ACC112 (cell line): ENCODE data around the gene AXL.
A peak's percentile ranks its signal among the peaks of the same experiment; 100 is the strongest.
"Not testable (repeated sequence)": the region's sequence is repeated elsewhere in the genome, so short reads cannot be mapped to it uniquely, and the experiment has no call there.

Experiments used
- H2AFZ ChIP-seq: fragments of 200-600 bp; sonication (generic); one replicate; pipeline ENCODE4 v1.6.0; 2017; ENCODE audit warnings: antibody characterized with exemption, low read length; ENCODE audit not compliant: unreplicated experiment
- H3K27ac ChIP-seq: fragments of 200-600 bp; sonication (generic); 2 replicates; pipeline ENCODE4 v1.5.1; 2014; ENCODE audit warnings: low read depth, mild to moderate bottlenecking, antibody characterized with exemption, low read length, moderate library complexity
- H3K27me3 ChIP-seq: fragments of 200-600 bp; sonication (generic); 2 replicates; pipeline ENCODE4 v1.6.1; 2014; ENCODE audit warnings: mild to moderate bottlenecking, antibody characterized with exemption, low read length, moderate library complexity, mixed read lengths; ENCODE audit not compliant: insufficient read depth
- H3K36me3 ChIP-seq: fragments of 200-600 bp; sonication (generic); 2 replicates; pipeline ENCODE4 v1.6.1; 2016; ENCODE audit warnings: mild to moderate bottlenecking, antibody characterized with exemption, low read length, moderate library complexity, mixed read lengths; ENCODE audit not compliant: insufficient read depth
- H3K4me1 ChIP-seq: fragments of 200-600 bp; sonication (generic); one replicate; pipeline ENCODE4 v1.6.1; 2016; ENCODE audit warnings: low read length, mixed read lengths; ENCODE audit not compliant: insufficient read depth, unreplicated experiment, control insufficient read depth
- H3K4me3 ChIP-seq: fragments of 200-600 bp; sonication (generic); 2 replicates; pipeline ENCODE4 v1.5.1; 2014; ENCODE audit warnings: mild to moderate bottlenecking, low read depth, low read length
- H3K79me2 ChIP-seq: fragments of 200-600 bp; sonication (generic); one replicate; pipeline ENCODE4 v1.6.0; 2016; ENCODE audit warnings: low read length; ENCODE audit not compliant: control insufficient read depth, unreplicated experiment, insufficient read depth

The AXL gene

DNA sequence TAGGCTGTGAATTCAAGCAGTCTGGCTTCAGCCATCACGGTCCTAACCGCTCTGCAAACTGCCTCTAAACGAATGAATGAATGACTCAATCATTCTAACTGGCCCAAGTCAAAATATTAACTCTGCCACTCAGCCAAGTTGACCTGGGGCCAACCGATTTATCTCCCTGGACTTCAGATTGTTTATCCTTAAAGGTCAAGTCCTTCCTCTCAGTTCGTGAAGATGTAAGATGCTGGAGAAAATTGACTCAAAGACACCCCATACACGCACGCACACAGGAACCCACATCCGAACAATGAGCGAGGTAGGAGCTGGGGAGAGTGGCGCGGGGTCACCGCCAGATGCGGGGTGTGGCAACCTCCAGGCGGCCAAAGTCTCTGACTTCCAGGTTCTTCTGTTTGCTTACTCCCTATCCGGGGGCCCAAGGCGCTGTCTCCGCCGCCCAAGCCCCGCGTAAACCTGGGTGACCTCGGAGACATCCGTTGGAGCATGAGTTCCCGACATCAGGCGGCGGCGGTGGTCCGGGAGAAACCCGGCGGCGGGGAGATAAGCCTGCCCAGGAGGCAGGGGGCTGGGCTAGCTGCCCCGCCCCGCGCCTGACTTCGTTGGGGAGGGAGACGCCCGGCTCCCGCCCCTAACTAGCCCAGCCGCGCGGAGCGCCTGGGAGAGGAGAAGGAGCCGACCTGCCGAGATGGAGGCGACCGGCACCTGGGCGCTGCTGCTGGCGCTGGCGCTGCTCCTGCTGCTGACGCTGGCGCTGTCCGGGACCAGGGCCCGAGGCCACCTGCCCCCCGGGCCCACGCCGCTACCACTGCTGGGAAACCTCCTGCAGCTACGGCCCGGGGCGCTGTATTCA lies 26.2 kb upstream of the AXL start, which contains the start of gene CYP2S1:
TSS of gene CYP2S1 (plus strand) at position 646 of the 856 bp plus-strand sequence. CDS start at position 692, 46 bp downstream.
- Histone ChIP-seq H3K27ac (no peak within 1 kb of the TSS), H3K4me3 (peak within 1 kb of the TSS; percentile 43), H3K27me3 (peaks cover 15% of the 10 kb centered on the region; the same call in 1 of the 2 replicates), H3K4me1 (no peaks in the 10 kb centered on the region), H2AFZ (peak within 1 kb of the TSS; percentile 21), H3K36me3 (no peaks in the 10 kb centered on the region), H3K79me2 (no peaks in the 10 kb centered on the region)

GRCh38 chr19:41193430-41194156 lies 25.4 kb upstream of the AXL start:
- H3K4me1 ChIP-seq, result no peaks in the 10 kb centered on the region
- H3K27me3 ChIP-seq, result peaks cover 15% of the 10 kb centered on the region; the same call in 1 of the 2 replicates
- H3K36me3 ChIP-seq, result no peaks in the 10 kb centered on the region
- H3K27ac ChIP-seq, result no peak overlapping the region
- H3K4me3 ChIP-seq, result peak overlapping the region; percentile 43; the same call in 1 of the 2 replicates
- H2AFZ ChIP-seq, result no peak overlapping the region
- H3K79me2 ChIP-seq, result no peaks in the 10 kb centered on the region

DNA sequence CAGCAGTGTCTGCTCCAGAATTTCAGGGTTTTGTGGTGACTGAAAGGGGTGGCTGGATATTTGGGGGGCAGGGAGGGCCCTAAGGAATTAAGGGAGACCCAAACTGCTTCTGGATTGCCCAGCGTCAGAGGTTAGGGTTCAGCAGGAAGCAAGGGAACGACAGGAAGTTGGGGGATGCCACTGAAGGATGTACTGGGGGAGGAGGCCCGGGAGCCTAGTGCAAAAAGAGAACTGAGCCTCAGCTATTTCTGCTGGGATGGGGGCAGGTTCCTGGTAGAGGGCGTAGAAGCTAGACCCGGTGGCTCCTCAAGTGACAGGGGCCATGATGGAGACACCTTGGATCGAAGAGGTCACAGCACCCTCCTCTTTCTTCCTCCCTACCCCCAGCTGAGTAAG lies 24.9 kb upstream of the AXL start:
- H3K4me3 ChIP-seq, result no peak overlapping the region
- H3K27me3 ChIP-seq, result peaks cover 15% of the 10 kb centered on the region; the same call in 1 of the 2 replicates
- no peaks in the 10 kb centered on the region for H3K4me1 ChIP-seq
- H3K36me3 ChIP-seq, result no peaks in the 10 kb centered on the region
- H2AFZ ChIP-seq, result no peak overlapping the region
- no peak overlapping the region for H3K27ac ChIP-seq
- no peaks in the 10 kb centered on the region for H3K79me2 ChIP-seq

- Histone ChIP-seq H3K36me3 (no peaks in the 10 kb centered on the region), H3K27me3 (peaks cover 15% of the 10 kb centered on the region; the same call in 1 of the 2 replicates), H3K4me1 (no peaks in the 10 kb centered on the region), H3K79me2 (no peaks in the 10 kb centered on the region), H3K4me3 (no peak overlapping the region), H3K27ac (no peak overlapping the region), H2AFZ (no peak overlapping the region)
Observed at GRCh38 chr19:41195675-41196497, 23.1 kb upstream of the AXL start.

DNA sequence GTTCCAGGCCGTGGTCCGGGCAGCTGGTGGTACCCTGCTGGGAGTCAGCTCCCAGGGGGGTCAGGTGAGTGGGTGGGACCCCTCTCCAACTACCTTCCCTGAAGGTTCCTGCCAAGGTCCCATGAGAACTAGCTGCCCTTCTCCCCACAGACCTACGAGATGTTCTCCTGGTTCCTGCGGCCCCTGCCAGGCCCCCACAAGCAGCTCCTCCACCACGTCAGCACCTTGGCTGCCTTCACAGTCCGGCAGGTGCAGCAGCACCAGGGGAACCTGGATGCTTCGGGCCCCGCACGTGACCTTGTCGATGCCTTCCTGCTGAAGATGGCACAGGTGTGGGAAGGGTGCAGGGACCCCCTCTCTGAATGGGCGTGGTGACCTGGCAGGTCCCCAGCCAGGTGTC lies 20.5 kb upstream of the AXL start:
- Histone ChIP-seq H3K4me3 (no peak overlapping the region), H3K4me1 (no peaks in the 10 kb centered on the region), H3K27me3 (no peaks in the 10 kb centered on the region), H3K79me2 (no peaks in the 10 kb centered on the region), H2AFZ (no peak overlapping the region), H3K36me3 (no peaks in the 10 kb centered on the region), H3K27ac (no peak overlapping the region)

DNA sequence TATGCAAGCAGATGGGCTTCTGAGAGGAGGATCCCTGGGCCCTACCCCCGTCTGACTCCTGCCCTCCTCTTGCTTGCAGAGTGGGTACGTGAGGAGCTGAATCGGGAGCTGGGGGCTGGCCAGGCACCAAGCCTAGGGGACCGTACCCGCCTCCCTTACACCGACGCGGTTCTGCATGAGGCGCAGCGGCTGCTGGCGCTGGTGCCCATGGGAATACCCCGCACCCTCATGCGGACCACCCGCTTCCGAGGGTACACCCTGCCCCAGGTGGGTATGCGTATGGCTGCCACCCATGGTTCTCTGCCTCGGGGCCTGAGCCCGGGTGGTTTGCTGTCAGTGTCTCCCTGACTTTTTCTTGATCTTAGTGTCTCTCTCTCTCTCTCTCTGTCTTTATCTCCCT lies 15.7 kb upstream of the AXL start:
- peaks cover 6% of the 10 kb centered on the region for H3K4me1 ChIP-seq
- H3K27ac ChIP-seq, result no peak overlapping the region
- H3K27me3 ChIP-seq, result no peaks in the 10 kb centered on the region
- H3K4me3 ChIP-seq, result no peak overlapping the region
- H3K79me2 ChIP-seq, result no peaks in the 10 kb centered on the region
- no peaks in the 10 kb centered on the region for H3K36me3 ChIP-seq
- H2AFZ ChIP-seq, result no peak overlapping the region

DNA sequence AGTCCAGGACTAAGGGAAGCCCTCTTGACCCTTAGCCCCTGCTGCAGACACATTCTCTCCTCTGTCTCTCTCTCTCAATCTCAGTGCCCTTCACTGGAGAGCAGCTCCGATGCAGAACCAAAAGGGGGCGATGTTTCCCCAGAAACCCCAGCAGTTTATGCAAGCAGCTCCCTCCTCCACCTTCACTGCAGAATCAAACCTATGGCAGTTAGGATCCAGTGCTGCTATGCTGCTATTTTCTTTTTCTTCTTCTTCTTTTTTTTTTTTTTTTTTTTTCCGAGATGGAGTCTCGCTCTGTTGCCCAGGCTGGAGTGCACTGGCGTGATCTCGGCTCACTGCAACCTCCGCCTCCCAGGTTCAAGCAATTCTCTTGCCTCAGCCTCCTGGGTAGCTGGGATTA lies 14.7 kb upstream of the AXL start:
- not testable (repeated sequence) for H3K27ac ChIP-seq, H3K79me2 ChIP-seq, H3K27me3 ChIP-seq, H3K4me3 ChIP-seq, H3K36me3 ChIP-seq, H2AFZ ChIP-seq, H3K4me1 ChIP-seq

DNA sequence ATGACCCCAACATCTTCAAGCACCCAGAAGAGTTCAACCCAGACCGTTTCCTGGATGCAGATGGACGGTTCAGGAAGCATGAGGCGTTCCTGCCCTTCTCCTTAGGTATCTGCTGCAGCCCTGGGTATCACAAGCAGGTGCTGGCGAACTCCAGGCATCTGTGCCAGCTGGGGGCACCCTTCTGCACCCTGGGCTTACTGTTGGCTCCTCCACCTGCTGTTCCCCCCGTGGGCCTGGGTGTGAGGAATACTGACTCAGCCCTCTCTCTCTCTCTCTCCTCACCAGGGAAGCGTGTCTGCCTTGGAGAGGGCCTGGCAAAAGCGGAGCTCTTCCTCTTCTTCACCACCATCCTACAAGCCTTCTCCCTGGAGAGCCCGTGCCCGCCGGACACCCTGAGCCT lies 13.0 kb upstream of the AXL start:
- no peaks in the 10 kb centered on the region for H3K79me2 ChIP-seq

GRCh38 chr19:41206456-41206855 lies 12.6 kb upstream of the AXL start:
- Histone ChIP-seq H3K4me1 (peaks cover 6% of the 10 kb centered on the region), H2AFZ (no peak overlapping the region), H3K27ac (no peak overlapping the region), H3K36me3 (no peaks in the 10 kb centered on the region), H3K27me3 (no peaks in the 10 kb centered on the region), H3K4me3 (no peak overlapping the region), H3K79me2 (no peaks in the 10 kb centered on the region)

More for the DNA sequence above, 13.0 kb upstream of the AXL start:
- Histone ChIP-seq H3K27me3 (no peaks in the 10 kb centered on the region), H2AFZ (no peak overlapping the region), H3K4me3 (no peak overlapping the region), H3K27ac (no peak overlapping the region), H3K4me1 (peaks cover 6% of the 10 kb centered on the region), H3K36me3 (no peaks in the 10 kb centered on the region)

- no peak overlapping the region for H3K4me3 ChIP-seq
- H3K4me1 ChIP-seq, result peaks cover 6% of the 10 kb centered on the region
- H3K36me3 ChIP-seq, result no peaks in the 10 kb centered on the region
- no peak overlapping the region for H2AFZ ChIP-seq
- H3K79me2 ChIP-seq, result no peaks in the 10 kb centered on the region
- H3K27me3 ChIP-seq, result no peaks in the 10 kb centered on the region
- no peak overlapping the region for H3K27ac ChIP-seq
Observed at GRCh38 chr19:41206926-41207750, 11.9 kb upstream of the AXL start.
